Suprapubic skin (tissue), 4 donors: ENCODE measurements around the gene CYP4X1. TPM values are rescaled to one million over a fixed set of nuclear protein-coding genes. Genes with fewer than 3 reads are reported as not detected.

Experiments used
- DNase-seq, 2 donors: peaks; one replicate each; pipeline ENCODE4 v3.0.0-alpha.2; 2019; ENCODE audit warnings: low spot score in 2 of 2
- H3K27ac ChIP-seq: fragments of 200-600 bp; sonication (generic); one replicate; pipeline ENCODE4 v1.5.1; 2019
- H3K27me3 ChIP-seq: fragments of 200-600 bp; sonication (generic); one replicate; pipeline ENCODE4 v1.5.1; 2019
- H3K36me3 ChIP-seq: fragments of 200-600 bp; sonication (generic); one replicate; pipeline ENCODE4 v1.5.1; 2019
- H3K4me1 ChIP-seq: fragments of 200-600 bp; sonication (generic); one replicate; pipeline ENCODE4 v1.5.1; 2019
- H3K4me3 ChIP-seq: fragments of 200-600 bp; sonication (generic); one replicate; pipeline ENCODE4 v1.5.1; 2019; ENCODE audit warnings: mild to moderate bottlenecking
- H3K9me3 ChIP-seq: fragments of 200-600 bp; sonication (generic); one replicate; pipeline ENCODE4 v1.5.1; 2019
- EP300 ChIP-seq: sonication (generic); formaldehyde crosslinking; IDR thresholded peaks from one replicate; pipeline ENCODE4 v1.6.1; 2017; ENCODE audit warnings: antibody characterized with exemption
- POLR2A ChIP-seq, 2 donors: fragments of 450-650 bp; IDR thresholded peaks; one replicate each; pipeline ENCODE4 v1.6.1; 2017; ENCODE audit warnings: antibody characterized with exemption in 2 of 2, mild to moderate bottlenecking in 2 of 2, moderate library complexity in 2 of 2
- POLR2AphosphoS5 ChIP-seq, 3 donors: sonication (generic); formaldehyde crosslinking; IDR thresholded peaks; one replicate each; pipeline ENCODE4 v1.6.1; 2017; ENCODE audit warnings: antibody characterized with exemption in 3 of 3
- WGBS: methylation state at CpG from one replicate; pipeline ENCODE4 v1.1.5; 2018; 5-methylcytosine and 5-hydroxymethylcytosine counted together
- total RNA-seq, 4 donors: library from RNA; depleted of rRNA; stranded (reverse); fragments of >200 nt; gene quantifications; one replicate each; pipeline ENCODE4 v1.1.0, GENCODE V29; 2016
- TF ChIP-seq, protein P1 (sequence below), 2 donors: fragments of 200-600 bp in 1 of 2; fragments of 450-650 bp in 1 of 2; sonication (generic) in 1 of 2; IDR thresholded peaks; one replicate each; pipeline ENCODE4 v1.5.1; 2016 to 2019; ENCODE audit warnings: antibody characterized with exemption in 2 of 2, mild to moderate bottlenecking in 1 of 2, moderate library complexity in 1 of 2

Gene CYP4X1
- total RNA-seq, 4 donors from 2014 or later: 6.2 to 41.8 (median 11.2) TPM

DNA sequence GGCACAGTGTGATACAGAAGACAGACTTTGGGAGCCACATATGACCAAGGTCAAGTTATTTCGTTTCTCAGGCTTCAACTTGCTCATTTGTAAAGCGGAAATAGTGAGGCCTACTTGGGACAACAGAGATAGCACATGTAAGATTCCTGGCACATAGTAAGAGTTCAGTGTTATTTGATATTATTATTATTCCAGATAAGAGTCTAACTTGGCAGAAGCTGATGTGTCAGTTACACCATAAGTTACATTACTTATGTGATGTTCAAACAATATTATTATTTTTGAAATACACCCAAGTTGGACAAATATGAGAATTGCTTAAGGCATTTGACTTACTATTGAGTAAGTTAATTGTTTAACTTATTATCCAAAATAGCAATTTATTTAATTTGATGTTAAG is 10.2 kb upstream of the CYP4X1 start:
- Histone ChIP-seq H3K36me3 (no peaks in the 10 kb centered on the region), H3K27me3 (no peaks in the 10 kb centered on the region), H3K4me1 (no peaks in the 10 kb centered on the region), H3K9me3 (no peaks in the 10 kb centered on the region), H3K27ac (no peak overlapping the region), H3K4me3 (no peak overlapping the region)
- TF ChIP-seq EP300 (no peak), POLR2AphosphoS5 (IDR thresholded peaks at IDR 0.05) (no peak), POLR2A (IDR thresholded peaks at IDR 0.05) (no peak)
- TF ChIP-seq, protein P1, sequence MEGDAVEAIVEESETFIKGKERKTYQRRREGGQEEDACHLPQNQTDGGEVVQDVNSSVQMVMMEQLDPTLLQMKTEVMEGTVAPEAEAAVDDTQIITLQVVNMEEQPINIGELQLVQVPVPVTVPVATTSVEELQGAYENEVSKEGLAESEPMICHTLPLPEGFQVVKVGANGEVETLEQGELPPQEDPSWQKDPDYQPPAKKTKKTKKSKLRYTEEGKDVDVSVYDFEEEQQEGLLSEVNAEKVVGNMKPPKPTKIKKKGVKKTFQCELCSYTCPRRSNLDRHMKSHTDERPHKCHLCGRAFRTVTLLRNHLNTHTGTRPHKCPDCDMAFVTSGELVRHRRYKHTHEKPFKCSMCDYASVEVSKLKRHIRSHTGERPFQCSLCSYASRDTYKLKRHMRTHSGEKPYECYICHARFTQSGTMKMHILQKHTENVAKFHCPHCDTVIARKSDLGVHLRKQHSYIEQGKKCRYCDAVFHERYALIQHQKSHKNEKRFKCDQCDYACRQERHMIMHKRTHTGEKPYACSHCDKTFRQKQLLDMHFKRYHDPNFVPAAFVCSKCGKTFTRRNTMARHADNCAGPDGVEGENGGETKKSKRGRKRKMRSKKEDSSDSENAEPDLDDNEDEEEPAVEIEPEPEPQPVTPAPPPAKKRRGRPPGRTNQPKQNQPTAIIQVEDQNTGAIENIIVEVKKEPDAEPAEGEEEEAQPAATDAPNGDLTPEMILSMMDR (IDR thresholded peaks at IDR 0.05): no peak
- WGBS: 59% methylated on average over 2 of the region's 2 CpGs
- DNase-seq: no peak

DNA sequence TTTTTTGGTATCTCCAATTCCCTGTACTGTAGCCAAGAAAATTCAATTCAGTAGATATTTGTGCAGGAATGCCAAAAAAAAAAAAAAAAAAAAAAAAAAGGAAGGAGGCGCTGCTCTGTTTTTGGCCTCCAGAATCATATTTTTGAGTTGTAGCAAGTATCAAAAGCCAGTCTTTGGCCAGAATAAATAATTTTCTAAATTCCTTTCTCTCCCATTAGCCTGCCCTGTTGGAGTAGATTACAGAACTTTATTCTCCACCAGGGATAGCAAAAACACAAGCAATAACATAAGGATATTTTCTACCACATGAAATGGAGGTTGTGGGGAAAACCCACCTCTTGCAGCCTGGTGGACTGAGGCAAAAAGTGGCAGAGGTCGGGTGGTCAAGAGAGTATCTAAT is 2.4 kb upstream of the CYP4X1 start:
- WGBS: 70% methylated on average over 2 of the region's 2 CpGs
- no peak for DNase-seq

DNA sequence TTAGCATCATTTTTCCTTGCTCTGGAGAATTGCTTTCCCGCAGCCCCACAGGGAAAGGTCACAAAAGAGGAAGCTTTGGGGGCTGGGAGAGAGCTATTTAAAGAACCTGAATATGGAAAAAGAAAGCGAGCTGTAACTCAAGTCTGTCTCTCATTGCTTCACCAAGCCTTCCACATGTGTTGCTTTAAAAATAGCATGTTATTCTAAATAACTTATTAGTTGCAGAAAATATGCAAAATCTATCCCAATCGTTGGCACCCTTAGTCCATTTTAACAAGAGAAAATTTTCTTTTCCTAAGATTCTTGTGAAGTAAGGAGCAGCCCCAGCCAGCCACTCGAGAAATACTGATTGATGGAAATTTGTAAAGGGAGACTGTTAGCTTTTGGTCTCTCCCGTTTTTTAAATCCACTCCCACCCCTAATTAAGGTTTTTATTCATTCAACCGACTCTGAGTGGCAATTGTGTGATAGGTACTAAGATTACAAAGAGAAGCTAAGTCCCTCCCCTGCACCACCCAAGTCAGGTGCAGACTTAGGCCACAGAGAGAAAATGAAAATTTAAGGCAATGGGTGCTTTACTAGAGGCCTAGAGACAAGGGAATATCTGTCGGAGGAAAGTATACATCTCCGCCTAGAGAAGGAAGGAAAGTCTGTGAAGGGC is 802 bp downstream of the CYP4X1 start:
- no peaks in the 10 kb centered on the region for H3K36me3 ChIP-seq
- peak overlapping the region; percentile 49 for H3K4me3 ChIP-seq
- DNase-seq: no peak
- peaks cover 9% of the 10 kb centered on the region for H3K27me3 ChIP-seq
- WGBS: 27% methylated on average over 8 of the region's 8 CpGs
- H3K9me3 ChIP-seq: no peaks in the 10 kb centered on the region
- peaks cover 15% of the 10 kb centered on the region for H3K4me1 ChIP-seq
- H3K27ac ChIP-seq: peak overlapping the region; percentile 33
- TF ChIP-seq POLR2AphosphoS5 (IDR thresholded peaks at IDR 0.05) (no peak), EP300 (no peak), POLR2A (IDR thresholded peaks at IDR 0.05) (no peak)
- TF ChIP-seq, protein P1 (IDR thresholded peaks at IDR 0.05): no peak

More for the DNA sequence above, 2.4 kb upstream of the CYP4X1 start:
- H3K9me3 ChIP-seq: no peaks in the 10 kb centered on the region
- peaks cover 9% of the 10 kb centered on the region for H3K27me3 ChIP-seq
- no peak overlapping the region for H3K27ac ChIP-seq
- H3K4me1 ChIP-seq: peaks cover 15% of the 10 kb centered on the region
- no peaks in the 10 kb centered on the region for H3K36me3 ChIP-seq
- no peak overlapping the region for H3K4me3 ChIP-seq
- no peak for TF ChIP-seq POLR2A (IDR thresholded peaks at IDR 0.05)
- TF ChIP-seq, protein P1 (IDR thresholded peaks at IDR 0.05): no peak

DNA sequence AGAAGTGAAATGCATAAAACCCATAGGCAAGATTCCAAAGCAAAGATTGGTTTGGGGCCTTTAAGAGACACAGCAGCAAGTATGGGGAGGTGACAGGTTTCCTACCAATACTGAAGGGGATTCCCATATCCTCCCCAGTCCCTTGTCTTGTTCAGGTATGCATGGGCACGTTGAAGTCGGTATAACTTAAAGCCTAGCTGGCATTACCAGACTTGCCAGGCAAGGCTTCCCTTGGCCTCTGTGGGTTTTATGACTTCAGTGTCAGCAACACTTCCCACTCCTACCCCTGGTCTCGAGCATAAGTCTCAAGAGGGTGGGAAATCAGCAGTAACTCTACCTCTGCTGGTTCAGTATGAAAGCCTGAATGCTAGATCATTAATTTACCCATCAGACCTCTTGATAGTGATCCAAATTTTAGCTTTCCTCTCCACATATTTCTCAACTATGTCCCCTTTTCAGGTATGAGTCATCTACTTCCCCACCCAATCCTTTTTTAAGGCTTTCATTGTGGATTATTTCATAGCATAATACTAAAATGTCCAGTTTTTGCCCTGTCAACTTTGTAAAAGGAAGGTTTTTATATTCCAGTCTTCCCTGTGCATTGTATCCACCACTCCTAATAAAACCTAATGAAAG is 6.8 kb downstream of the CYP4X1 start:
- H3K36me3 ChIP-seq: no peaks in the 10 kb centered on the region
- H3K27ac ChIP-seq: peak overlapping the region; percentile 54
- no peaks in the 10 kb centered on the region for H3K27me3 ChIP-seq
- no peak for TF ChIP-seq POLR2AphosphoS5 (IDR thresholded peaks at IDR 0.05)
- TF ChIP-seq, protein P1 (IDR thresholded peaks at IDR 0.05): no peak
- no peak for TF ChIP-seq POLR2A (IDR thresholded peaks at IDR 0.05)
- no peak for TF ChIP-seq EP300
- H3K4me3 ChIP-seq: no peak overlapping the region
- 35% methylated on average over 3 of the region's 3 CpGs for WGBS
- H3K4me1 ChIP-seq: peaks cover 23% of the 10 kb centered on the region
- DNase-seq: no peak
- H3K9me3 ChIP-seq: no peaks in the 10 kb centered on the region

DNA sequence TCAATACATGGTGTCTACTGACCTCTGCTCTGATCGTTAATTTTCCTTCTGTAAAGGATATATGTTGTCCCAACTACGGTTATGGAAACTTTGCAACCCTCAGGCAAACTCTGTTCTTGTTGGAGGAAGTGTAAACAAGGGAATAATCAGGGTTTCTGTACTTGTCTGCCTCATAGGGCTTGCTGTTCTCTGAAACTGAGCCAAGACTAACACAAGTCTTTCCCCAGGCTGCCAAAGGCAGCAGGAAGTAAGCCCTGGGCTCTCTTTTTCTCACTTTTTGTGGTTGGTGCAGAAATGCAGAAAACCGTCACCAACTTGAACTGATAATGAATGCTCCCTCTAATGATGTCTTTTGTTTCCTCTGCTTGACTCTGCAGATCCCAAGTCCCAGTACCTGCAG is 7.6 kb downstream of the CYP4X1 start:
- no peaks in the 10 kb centered on the region for H3K36me3 ChIP-seq
- H3K27ac ChIP-seq: peak overlapping the region; percentile 54
- no peak overlapping the region for H3K4me3 ChIP-seq
- peaks cover 23% of the 10 kb centered on the region for H3K4me1 ChIP-seq
- H3K27me3 ChIP-seq: no peaks in the 10 kb centered on the region
- DNase-seq: no peak
- WGBS: 29% methylated on average over 3 of the region's 3 CpGs
- no peaks in the 10 kb centered on the region for H3K9me3 ChIP-seq
- TF ChIP-seq EP300 (no peak), POLR2AphosphoS5 (IDR thresholded peaks at IDR 0.05) (no peak), POLR2A (IDR thresholded peaks at IDR 0.05) (no peak)
- TF ChIP-seq, protein P1 (IDR thresholded peaks at IDR 0.05): no peak
